Inferior parietal cortex (tissue), 1 donor: Measurements from ENCODE around the gene FUCA1.
"Not testable (repeated sequence)": the region's sequence is repeated elsewhere in the genome, so short reads cannot be mapped to it uniquely, and the experiment has no call there.

Experiments used
- DNase-seq: peaks from one replicate; pipeline ENCODE4 v3.0.0-alpha.2; 2016; ENCODE audit errors: extremely low spot score

Gene FUCA1

DNA sequence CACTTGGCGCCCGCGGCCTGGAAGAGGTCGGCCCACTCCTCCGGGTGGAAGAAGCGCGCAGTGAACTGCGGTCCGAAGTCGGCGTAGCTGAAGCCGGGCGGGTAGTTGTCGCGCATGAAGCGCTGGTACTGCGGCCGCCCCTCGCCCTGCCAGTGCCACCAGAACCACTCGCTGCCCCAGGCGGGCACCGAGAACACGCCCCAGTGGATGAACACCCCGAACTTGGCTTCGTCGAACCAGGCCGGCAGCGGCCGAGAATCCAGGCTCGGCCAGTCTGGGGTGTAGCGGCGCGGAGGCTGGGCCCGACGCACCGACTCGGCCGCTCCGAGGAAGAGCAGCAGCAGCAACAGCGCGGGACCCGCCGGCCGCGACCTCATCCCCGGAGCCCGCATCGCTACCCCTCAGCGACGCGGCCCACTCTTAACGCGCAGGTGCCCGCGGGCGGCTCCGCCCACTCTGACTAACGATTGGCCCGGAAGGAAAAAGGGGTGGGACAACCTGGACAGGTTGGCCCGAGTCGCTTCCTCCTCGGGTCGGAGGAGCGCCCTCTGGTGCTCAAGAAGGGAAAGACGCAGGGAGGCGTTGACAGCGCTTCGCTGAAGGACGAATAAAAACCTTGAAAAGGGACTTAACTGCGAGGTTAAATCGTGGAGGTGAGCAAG lies at the start of gene FUCA1:
Gene FUCA1, minus strand, starts transcription at position 396 of the 662 bp plus-strand sequence. Its CDS starts 4 bp downstream, at position 392.
- peak; percentile 98 for DNase-seq

DNA sequence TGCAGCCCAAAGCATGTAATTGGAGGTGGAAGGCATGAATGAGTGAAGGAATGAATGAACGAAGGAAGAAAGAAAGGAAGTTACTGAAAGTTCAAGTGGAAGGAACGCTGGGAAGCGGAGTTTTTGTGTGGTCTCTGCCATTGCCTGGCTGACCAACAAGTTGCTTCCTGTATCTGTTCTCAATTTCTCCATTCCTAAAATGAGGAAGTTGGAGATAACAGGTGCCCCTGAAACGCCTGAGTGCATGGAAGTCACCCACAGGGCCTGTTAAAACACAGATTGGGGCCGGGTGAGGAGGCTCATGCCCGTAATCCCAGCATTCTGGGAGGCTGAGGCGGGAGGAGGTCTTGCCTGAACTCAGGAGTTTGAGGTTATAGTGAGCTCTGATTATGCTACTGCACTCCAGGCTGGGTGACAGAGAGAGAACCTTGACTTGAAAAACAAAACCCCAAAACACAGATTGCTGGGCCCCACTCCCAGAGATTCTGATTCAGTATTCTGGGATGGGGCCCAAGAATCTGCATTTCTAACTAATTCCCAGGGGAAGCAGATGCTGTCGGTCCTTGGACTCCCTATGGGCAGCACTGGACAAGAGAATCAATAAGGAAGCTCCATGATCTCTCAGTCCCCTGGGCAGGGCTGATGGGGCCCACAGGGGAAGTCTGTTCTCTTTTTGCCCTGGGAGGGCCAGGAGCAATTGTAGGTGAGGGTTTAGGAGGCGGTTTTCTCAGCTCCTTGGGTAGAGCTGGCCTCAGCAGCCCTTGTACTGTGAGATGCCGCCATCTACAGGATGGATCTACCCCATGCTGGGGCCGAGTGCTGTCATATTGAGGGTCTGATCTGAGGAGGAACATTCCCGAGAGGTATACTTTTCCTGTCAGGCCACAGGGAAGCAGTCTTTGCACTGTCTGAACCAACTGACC lies 48.4 kb upstream of the FUCA1 start:
- peak; percentile 46 for DNase-seq

DNA sequence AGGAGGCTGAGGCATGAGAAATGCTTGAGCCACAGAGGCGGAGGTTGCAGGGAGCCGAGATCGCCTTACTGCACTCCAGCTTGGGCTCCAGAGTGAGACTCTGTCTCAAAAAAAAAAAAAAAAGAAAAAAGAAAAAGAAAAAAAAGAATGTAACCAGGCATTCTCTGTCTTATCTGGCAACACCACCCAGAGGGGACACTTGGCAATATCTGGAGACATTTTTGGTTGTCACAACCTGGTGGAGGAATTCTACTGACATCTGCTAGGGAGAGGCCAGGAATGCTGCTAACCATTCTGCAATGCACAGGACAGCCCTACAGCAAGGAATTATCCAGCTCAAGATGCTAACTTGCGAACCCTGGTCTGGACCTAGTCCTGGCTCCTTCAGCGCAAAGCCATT lies 47.4 kb upstream of the FUCA1 start:
- DNase-seq: no peak

DNA sequence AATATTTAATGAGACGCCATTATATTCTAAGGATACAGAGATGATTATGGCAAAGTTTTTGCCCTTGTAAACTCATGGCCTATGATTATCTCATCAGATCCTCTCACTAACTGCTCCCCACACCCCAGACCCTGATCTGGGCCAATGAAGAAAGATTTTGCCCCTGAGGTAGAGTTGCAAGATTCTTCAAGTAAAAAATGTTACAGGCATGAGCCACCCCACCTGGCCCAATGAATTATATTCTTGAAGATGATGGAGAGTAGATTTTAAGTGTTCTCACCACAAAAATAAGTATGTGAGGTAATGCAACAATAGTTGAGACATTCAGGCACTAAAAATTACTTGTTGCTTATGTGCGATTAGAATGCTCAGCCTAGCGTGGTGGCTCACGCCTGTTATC lies 46.8 kb upstream of the FUCA1 start:
- no peak for DNase-seq

DNA sequence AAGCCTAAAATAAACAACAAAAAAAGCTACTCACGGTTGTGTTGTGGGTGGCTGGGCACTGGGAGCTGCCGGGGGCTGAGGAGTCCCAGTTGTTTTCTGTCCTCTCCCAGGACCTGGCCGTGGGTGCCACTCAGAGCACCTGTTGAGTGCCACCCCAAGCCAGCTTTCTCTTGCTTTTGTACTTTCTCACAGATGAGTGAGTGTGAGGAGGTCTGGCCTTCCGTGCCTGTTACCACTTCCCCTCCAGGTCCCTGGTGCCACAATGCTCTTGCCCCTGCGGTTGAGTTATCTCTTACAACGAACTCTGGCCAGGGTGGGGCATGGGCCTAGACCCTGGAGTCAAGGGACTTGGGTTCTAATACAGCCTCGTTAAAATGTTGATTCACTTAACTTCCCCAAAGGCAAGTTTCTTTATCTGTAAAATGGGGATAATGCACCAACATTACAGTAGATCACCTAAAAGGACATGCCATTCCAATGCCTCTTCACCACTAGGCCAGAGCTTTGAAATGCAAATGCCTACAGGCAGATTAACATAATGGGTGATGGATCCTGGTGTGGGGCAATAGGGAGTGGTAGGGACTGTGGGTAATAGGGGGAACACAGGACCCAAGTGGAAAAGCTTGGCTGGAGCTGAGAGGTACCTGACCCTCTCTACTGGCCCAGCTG lies 45.3 kb upstream of the FUCA1 start, which contains the start of gene CNR2:
Gene CNR2, minus strand, starts transcription at position 151 of the 669 bp plus-strand sequence. CDS start 37,745 bp downstream, outside the sequence.
- DNase-seq: no peak

DNA sequence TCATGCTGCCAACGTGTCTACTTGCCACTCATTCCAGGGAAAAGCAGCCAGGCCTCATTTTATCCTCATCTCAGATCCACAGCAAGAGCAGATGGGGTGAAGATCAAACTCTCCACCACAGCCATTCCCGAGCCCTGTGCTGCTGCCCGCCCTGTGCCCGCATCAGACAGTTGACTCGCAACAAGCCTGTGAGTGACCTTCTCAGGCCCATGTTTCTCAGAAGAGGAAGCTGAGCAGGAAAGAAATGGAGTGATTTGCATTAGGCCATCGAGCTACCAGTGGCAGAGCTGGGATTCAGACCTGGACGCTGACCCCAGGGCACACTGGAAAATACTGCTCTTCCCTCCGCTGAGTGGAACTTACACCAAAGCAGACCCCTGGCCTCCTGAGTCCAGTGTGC lies 43.8 kb upstream of the FUCA1 start:
- no peak for DNase-seq

DNA sequence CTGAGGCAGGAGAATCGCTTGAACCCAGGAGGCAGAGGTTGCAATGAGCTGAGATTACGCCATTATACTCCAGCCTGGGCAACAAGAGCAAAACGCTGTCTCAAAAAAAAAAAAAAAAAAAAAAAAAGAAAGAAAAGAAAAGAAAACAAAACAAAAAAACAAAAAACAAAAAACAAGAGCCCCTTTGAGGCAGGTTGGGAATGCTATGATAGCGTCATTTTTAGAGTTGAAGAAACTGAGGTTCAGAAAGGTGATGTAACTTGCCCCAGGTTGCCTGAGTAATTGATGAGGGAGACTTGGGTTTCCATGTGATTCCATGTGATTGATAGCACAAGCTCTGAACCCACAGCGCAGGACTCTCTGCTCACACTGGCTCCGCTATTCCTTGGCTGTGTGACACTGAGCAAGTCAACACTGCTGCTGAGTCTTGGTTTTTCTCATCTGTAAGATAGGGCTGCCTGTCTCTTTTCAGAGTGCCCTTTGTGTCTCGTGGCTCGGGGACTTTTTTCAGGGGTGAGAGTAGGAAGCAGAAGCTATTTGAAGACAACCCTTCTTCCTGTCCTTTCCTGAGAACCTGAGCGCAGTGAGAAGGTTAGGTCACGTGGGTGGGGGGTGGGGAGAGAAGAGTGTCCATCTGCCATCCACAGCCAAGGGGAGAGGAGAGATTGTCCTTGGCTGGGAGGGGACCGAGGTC lies 42.6 kb upstream of the FUCA1 start:
- DNase-seq: no peak

DNA sequence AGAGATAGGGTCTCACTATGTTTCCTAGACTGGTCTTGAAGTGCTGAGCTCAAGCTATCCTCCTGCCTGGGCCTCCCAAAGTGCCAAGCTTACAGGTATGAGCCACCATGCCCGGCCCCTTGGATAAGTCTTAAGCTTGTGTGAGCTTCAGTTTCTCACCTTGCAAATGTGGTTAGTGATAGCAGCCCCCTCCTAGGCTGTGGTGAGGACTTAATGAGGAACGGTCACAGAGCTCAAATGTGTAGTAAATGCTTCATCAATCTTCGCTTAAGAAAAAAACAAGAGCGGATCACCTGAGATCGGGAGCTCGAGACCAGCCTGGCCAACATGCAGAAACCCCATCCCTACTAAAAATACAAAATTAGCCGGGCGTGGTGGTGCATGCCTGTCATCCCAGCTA lies 42.1 kb upstream of the FUCA1 start:
- DNase-seq: no peak

DNA sequence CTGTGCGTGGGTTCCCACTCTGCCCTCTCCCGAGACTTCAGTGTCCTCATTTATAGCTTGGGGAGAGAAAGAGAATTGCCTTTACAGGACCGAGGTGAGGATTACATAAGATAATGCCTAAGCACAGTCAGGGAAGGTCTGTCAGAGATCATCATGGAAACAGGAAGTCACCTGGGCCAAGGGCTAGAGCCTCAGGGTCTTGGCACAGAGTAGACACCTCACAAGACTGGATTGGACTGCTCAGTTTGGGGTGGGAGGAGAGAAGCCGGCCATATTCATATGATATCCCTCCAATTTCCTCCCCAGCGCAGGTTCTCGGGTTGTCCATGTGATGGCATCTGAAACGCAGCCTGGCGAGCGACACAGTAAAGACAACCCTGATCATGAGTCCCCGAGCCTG lies 41.3 kb upstream of the FUCA1 start:
- no peak for DNase-seq

DNA sequence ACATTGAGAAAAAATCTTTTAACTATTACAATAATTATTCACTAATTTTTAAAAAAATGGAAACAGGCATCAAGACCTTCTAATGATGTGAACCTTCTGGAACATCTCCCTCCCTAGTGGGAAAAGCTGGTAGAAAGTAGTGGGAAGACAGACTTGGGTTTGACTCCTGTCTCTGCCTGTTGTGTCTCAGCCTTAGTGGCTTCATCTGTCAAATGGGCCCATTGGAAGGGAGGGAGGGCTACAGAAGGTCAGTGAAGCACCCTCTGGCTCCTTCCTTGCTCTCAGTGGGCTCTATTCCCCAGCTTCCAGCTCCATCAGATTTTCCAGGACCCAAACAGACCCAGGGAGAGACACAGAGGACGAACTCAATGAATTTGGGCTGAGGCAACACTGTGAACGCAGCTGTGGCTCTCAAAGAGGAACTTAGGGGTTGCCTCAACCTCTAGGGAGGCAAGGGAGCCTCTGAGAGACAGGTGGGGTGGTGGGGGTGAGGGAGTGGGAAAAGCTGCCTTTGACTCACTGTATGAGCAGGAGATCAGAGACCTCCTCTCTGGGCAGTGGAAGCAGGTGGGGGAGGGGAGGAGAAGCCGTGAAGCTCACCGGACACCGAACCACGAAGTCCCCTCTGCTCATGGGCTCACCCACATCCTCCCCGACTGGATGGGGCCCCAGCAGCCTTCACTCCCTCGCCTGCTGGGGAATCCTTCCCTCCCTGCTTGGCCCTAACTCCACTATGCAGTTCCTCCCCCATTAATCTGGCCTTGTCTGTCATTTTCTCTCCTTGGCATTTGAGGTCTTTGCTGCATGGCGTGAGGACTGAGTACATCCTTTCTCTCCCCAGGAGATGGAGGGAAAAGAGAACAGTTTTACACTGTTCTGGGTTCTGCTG lies 40.6 kb upstream of the FUCA1 start:
- no peak for DNase-seq

DNA sequence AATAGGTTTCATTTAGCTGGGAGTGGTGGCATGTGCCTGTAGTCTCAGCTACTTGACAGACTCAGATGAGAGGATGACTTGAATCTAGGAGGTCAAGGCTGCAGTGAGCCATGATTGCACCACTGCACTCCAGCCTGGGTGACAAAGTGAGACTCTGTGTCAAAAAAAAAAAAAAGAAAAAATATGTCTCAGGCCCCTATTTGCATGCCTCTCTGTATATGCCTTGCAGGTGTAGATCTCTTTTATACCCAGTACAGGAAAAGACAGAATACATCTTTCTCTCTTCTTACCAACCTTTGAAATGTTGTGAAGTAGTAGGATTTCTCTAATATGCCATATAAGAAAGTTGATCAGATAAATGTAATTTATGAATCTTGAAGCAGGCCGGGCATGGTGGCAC lies 38.6 kb upstream of the FUCA1 start:
- no peak for DNase-seq

DNA sequence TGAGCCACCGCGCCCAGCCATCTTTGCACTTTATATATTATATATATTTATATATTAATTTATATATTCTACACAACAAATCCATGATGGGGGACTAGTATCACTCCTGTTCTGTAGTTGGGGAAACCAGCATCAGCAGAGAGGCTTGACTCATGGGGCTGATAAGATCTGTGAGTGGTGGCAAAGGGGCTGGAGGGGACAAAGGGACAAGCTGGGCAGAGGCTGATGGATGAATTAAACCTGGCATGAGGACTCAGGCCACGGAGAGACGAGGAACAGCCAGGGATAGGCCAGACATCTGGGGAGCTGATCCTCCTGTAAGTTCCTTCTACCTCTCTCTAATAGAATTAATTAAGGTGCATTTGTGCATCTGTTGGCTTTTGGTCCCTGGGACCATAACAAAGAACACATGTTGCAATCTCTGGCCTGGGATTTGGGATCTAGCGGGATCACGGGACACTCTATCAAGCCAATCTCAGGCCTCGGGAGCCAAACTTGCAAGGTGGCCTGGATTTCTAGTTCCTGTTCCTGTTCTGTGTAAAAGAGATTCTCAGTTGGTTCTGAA lies 37.5 kb upstream of the FUCA1 start:
- DNase-seq: no peak

DNA sequence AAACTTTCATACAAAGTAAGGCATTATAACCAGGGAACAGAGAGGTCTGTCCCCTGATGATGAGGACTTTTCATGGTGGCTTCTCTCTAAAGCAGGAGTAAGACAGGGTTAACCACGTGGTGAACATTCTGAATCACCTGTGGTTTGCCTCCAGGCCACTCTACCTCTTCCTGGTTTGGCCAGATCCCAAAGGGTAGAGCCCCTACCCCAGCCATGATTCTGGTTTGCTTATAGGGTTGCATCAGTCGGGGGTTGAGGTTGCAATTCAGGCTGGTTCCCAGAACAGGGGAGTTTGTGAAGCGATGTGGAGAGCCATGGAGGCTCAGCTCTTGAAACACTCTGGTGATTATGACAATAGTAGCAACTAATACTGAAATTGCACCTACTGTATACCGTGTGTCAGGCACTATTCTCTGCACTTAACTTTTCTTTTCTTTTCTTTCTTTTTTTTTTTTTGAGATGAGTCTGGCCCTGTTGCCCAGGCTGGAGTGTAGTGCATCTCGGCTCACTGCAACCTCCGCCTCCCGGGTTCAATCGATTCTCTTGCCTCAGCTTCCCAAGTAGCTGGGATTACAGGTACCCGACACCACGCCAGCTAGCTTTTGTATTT lies 36.8 kb upstream of the FUCA1 start:
- no peak for DNase-seq

DNA sequence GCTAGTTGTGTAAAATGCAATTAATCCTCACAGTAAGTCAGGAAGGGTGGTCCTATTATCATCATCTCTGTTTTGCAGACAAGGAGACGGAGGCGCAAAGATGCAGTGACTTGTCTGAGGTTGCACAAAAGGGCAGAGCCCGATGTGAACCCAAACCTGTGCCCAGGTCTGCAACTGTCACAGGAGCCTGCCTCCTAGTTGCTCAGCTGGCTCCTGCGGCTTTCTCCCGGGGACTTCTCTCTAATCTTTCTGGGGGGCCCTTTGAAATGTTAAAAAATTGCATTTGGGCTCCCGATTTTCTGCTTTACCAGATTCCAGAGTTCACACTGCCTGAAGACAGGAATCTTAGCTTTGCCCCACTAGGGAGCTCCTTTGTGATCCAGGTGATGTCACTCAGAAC lies 35.7 kb upstream of the FUCA1 start:
- no peak for DNase-seq

DNA sequence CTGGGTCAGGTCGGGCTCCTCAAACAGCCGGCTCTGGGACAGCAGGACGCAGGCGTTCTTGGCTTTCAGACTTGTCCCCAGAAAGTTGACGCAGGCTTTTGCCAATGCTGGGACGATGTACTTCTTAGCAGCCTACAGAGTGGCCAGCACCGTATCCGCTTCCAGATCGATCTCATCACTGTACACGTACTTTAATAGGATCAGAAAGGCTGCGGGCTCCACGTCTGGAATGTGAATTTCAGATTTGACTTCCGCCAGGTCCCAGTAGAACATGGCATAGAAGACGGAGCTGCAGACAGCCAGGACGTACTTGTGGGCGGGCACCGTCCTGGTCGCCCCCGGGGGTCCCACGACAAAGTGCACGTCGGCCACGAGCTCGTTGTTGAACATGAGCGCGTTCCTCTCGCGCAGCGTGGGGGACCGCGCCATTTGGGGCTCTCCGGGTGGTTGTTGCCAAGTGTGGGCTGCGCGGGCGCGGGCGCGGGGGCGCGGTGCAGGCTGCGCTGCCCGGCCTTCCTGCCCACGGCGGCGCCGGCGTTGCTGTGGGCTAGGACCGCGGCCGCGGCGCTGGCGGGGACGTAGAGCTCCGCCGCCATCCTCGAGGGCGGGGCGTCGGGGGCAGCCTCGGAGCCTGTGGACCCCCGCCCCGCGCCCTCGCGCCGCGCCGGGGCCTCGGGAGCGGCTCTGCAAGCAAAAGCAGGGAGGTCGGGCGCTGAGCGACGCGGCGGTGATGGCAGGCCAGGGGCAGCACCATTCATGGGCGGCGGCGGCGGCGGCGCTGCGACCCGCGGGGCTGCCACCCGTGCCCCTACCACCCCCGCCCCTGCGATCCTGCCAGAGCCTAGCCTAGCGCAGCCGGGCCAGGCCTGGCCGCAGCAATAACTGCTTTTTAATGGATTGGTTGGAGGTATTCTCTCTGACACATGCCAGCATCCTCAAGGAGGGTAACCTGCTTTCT lies 34.5 kb upstream of the FUCA1 start:
- no peak for DNase-seq

DNA sequence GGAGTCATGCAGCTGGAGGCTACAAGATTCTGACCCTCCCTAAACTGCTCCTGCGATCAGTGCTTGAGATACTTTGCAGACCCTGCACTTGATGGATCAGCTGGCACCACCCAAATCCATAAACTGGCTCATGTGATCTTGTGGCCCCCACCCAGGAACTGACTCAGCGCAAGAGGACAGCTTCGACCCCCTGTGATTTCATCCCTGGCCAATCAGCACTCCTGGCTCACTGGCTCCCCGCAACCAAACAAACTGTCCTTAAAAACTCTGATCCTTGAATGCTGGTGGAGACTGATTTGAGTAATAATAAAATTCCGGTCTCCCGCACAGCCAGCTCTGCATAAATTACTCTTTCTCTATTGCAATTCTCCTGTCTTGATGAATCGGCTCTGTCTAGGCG lies 31.9 kb upstream of the FUCA1 start:
- not testable (repeated sequence) for DNase-seq

DNA sequence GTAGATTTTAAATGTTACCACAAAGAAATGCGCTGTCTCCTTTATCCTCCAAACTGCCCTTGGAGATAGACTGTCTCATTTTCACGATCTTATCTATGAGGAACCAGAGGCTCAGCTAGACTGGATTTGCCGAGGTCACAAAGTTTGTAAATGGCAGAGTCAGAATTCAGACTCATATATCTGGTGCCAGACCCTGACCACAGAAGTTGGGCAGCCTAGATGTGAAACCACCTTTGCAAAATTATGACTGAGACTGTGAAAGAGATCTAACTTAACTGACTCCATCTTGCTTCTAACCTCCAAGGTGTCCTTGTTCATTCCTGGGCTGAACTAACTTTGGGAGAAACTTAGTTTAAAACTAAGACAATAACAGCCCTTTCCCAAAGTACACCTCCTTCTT lies 31.0 kb upstream of the FUCA1 start:
- DNase-seq: no peak

DNA sequence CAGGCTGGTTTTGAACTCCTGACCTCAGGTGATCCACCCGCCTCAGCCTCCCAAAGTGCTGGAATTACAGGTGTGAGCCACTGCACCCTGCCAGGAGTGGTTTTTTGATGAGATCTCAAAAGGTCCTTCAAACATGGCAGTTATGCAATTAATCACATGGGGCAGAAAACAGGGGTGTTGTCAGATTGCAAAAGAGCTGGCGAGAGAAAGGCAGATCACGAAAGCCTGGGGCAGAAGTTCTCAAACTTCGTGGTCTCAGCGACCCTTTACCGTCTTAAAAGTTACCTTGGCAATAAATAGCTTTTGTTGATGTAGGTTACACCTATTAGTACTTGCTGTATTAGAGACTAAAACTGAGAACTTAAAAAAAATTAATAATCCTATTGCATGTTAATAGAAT lies 29.0 kb upstream of the FUCA1 start:
- DNase-seq: no peak

DNA sequence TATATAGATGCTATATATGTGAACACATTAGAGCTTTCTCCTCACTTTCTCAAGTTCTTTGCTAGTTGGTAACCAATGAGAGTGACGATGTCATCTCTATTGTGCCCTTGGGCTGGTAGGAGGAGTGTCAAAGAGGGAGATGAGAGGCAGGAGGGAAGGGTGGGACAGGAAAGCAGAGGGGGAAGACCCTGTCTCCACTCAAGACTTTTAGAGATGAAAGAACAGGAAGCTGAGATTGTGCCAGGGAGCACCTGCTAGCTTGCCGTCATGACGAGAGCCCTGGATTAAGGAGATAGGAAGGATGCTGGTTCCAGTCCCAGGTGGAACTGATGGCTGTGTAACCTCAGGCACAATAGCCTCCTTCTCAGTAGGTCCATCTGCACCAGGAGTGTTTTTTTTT lies 28.4 kb upstream of the FUCA1 start:
- no peak for DNase-seq
